Measurements from ENCODE around the gene PAN2. TPM values are rescaled to one million over a fixed set of nuclear protein-coding genes. Genes with fewer than 3 reads are reported as not detected.

PAN2 gene
- total RNA-seq, 4 donors from 2014 or later: 29.9 to 47.3 (median 31.7) TPM

- TF ChIP-seq CTCF (IDR thresholded peaks at IDR 0.05; ENCODE audit: low read depth): no peak
These were observed 66.9 kb downstream of the PAN2 start, which contains the start of gene COQ10A for GRCh38 chr12:56266693-56267442. COQ10A (plus strand) TSS chr12:56266942; CDS start chr12:56267119, 177 bp downstream.

Small RNAs within 50 kb of the gene (small RNA-seq; reads per million reads assigned to genes)
- not detected for gene RNU7-40P

Other genes with a start within 250 kb of the PAN2 start
- 10 to 100 TPM; 60.9 to 99.1 (median 87.1) TPM for gene PA2G4, start 229.4 kb downstream of the PAN2 start, total RNA-seq
- gene RPL41, start 217.4 kb downstream of the PAN2 start, total RNA-seq: 1,000 to 10,000 TPM; 2,735 to 3,575 (median 3,131) TPM
- gene ZC3H10, start 215.7 kb downstream of the PAN2 start, total RNA-seq: 1 to 10 TPM; 3.2 to 5.1 (median 3.5) TPM
- gene ESYT1, start 205.7 kb downstream of the PAN2 start, total RNA-seq: 100 to 1,000 TPM; 147 to 522 (median 280) TPM
- gene MYL6B, start 181.4 kb downstream of the PAN2 start, total RNA-seq: 10 to 100 TPM; 12.2 to 36.0 (median 24.7) TPM
- 1,000 to 10,000 TPM; 1,882 to 4,580 (median 2,293) TPM for gene MYL6, start 175.6 kb downstream of the PAN2 start, total RNA-seq
- 100 to 1,000 TPM in 3 of 4 donors, 10 to 100 TPM in 1; 73.6 to 125 (median 118) TPM for gene SMARCC2, start 144.5 kb downstream of the PAN2 start, total RNA-seq
- 100 to 1,000 TPM in 1 of 4 donors, 10 to 100 TPM in 3; 64.3 to 101 (median 84.9) TPM for gene RNF41, start 112.1 kb downstream of the PAN2 start, total RNA-seq
- gene NABP2, start 109.7 kb downstream of the PAN2 start, total RNA-seq: 10 to 100 TPM; 12.6 to 25.3 (median 19.1) TPM
- gene SLC39A5, start 103.9 kb downstream of the PAN2 start, total RNA-seq: not detected
- gene ANKRD52, start 75.6 kb downstream of the PAN2 start, total RNA-seq: 10 to 100 TPM; 14.3 to 24.1 (median 19.9) TPM
- 10 to 100 TPM in 3 of 4 donors, 1 to 10 TPM in 1; 9.3 to 18.3 (median 12.4) TPM for gene COQ10A, start 67.1 kb downstream of the PAN2 start, total RNA-seq
- gene CS, start 33.7 kb downstream of the PAN2 start, total RNA-seq: 100 to 1,000 TPM; 107 to 278 (median 141) TPM
- 10 to 100 TPM; 59.7 to 76.7 (median 64.7) TPM for gene CNPY2, start 18.0 kb downstream of the PAN2 start, total RNA-seq
- gene IL23A, start 4.9 kb upstream of the PAN2 start, total RNA-seq: 1 to 10 TPM in 1 of 4 donors, not detected in 3; 1.0 TPM
- 100 to 1,000 TPM in 3 of 4 donors, 10 to 100 TPM in 1; 86.7 to 274 (median 213) TPM for gene STAT2, start 26.1 kb upstream of the PAN2 start, total RNA-seq
- gene APOF, start 28.9 kb upstream of the PAN2 start, total RNA-seq: not detected
- gene TIMELESS, start 115.4 kb upstream of the PAN2 start, total RNA-seq: 1 to 10 TPM; 3.1 to 8.3 (median 4.8) TPM
- gene MIP, start 120.7 kb upstream of the PAN2 start, total RNA-seq: not detected
- 1 to 10 TPM; 1.5 to 3.2 (median 1.8) TPM for gene SPRYD4, start 134.6 kb upstream of the PAN2 start, total RNA-seq
- 1 to 10 TPM in 2 of 4 donors, not detected in 2; 1.8 to 3.2 TPM for gene GLS2, start 154.2 kb upstream of the PAN2 start, total RNA-seq
- gene RBMS2, start 187.8 kb upstream of the PAN2 start, total RNA-seq: 10 to 100 TPM; 22.0 to 49.5 (median 33.0) TPM